ENCODE measurements around the gene KLHL40. TPM values are rescaled to one million over a fixed set of nuclear protein-coding genes. Genes with fewer than 3 reads are reported as not detected.

Gene KLHL40
- total RNA-seq, 1 experiment from 2014 or later: not detected

GRCh38 chr3:42652251-42652610 lies 33.1 kb upstream of the KLHL40 start:
- H4K91ac ChIP-seq (ENCODE audit: insufficient read length, low read depth, low read length): no peak overlapping the region
- H3K4me1 ChIP-seq (ENCODE audit: insufficient read depth, low read length): peaks cover 9% of the 10 kb centered on the region; the same call in 1 of the 2 replicates
- H3K27me3 Mint-ChIP-seq (ENCODE audit: low read depth): no peaks in the 10 kb centered on the region
- no peak overlapping the region for H2AK5ac ChIP-seq (ENCODE audit: insufficient read length, low read length)
- no peak overlapping the region for H2BK120ac ChIP-seq (ENCODE audit: low read depth, low read length, poor library complexity, severe bottlenecking)
- peak overlapping the region in 2 of 3 experiments; percentile 87 to 92; a peak in 4 of 7 replicates for H3K27ac Mint-ChIP-seq
- no peak overlapping the region for H3K18ac ChIP-seq (ENCODE audit: insufficient read length, low read depth, low read length)
- H2AFZ ChIP-seq (ENCODE audit: low read length): no peak overlapping the region
- peak overlapping the region; percentile 5 for H3K4me2 ChIP-seq (ENCODE audit: insufficient read depth, insufficient read length, low read length)
- no peak overlapping the region for H3K27ac ChIP-seq (ENCODE audit: insufficient read length, low read depth, low read length)
- no peak overlapping the region for H4K5ac ChIP-seq (ENCODE audit: insufficient read length, low read depth, low read length)
- H3K4ac ChIP-seq (ENCODE audit: low read depth, low read length): no peak overlapping the region
- no peak overlapping the region for H2BK5ac ChIP-seq (ENCODE audit: insufficient read length, low read length)
- no peak overlapping the region; a peak in 1 of 5 replicates for H3K4me3 Mint-ChIP-seq
- no peak overlapping the region for H2BK20ac ChIP-seq (ENCODE audit: low read depth, low read length, poor library complexity, severe bottlenecking)
- no peaks in the 10 kb centered on the region for H3K79me1 ChIP-seq (ENCODE audit: insufficient read depth, low read depth, low read length, poor library complexity, severe bottlenecking)
- no peaks in the 10 kb centered on the region for H4K20me1 ChIP-seq (ENCODE audit: control insufficient read depth, insufficient read depth, insufficient read length)
- WGBS (ENCODE audit: extremely low coverage, insufficient read length, low lambda C conversion rate): no CpG with 5 or more reads among the region's 1 CpG
- H3K23me2 ChIP-seq (ENCODE audit: insufficient read length, low read depth, low read length, poor library complexity, severe bottlenecking): no peaks in the 10 kb centered on the region
- H3K14ac ChIP-seq (ENCODE audit: insufficient read depth, low read length): no peak overlapping the region
- H3K23ac ChIP-seq (ENCODE audit: insufficient read length, low read depth, low read length): no peak overlapping the region
- peaks cover 39 to 54% of the 10 kb centered on the region in 2 experiments for H3K4me1 Mint-ChIP-seq
- H2BK12ac ChIP-seq (ENCODE audit: insufficient read length, low read depth, low read length): no peak overlapping the region
- H4K8ac ChIP-seq (replicated peaks; ENCODE audit: insufficient read length, low read depth, low read length): no peak overlapping the region
- no peaks in the 10 kb centered on the region for H3K9me3 Mint-ChIP-seq
- no peaks in the 10 kb centered on the region for H3K79me2 ChIP-seq (ENCODE audit: insufficient read depth, low read length)
- peaks cover 3 to 24% (median 19%) of the 10 kb centered on the region in 3 experiments; a peak in 6 of 7 replicates for H3K36me3 Mint-ChIP-seq (ENCODE audit: insufficient read depth in 1 of 3, low read depth in 3 of 3)
- H3K56ac ChIP-seq (ENCODE audit: insufficient read length, low read depth, low read length): no peak overlapping the region
- DNase-seq: peak; percentile 25
- no peaks in the 10 kb centered on the region for H3K27me3 ChIP-seq (ENCODE audit: insufficient read depth, low read length)
- H2BK15ac ChIP-seq (ENCODE audit: low read depth, low read length): no peak overlapping the region
- no peak overlapping the region for H3T11ph ChIP-seq (ENCODE audit: low read length)
- TF ChIP-seq CTCF (conservative IDR thresholded peaks at IDR 0.05): no peak
- no peak overlapping the region for H3K9ac ChIP-seq (ENCODE audit: extremely low read depth, insufficient read length, low read length)
- no peaks in the 10 kb centered on the region for H3K9me3 ChIP-seq (ENCODE audit: control insufficient read depth, low read depth, low read length)

Measured in H9 (cell line).